ENCODE measurements around the gene KDELR3.

The KDELR3 gene

DNA sequence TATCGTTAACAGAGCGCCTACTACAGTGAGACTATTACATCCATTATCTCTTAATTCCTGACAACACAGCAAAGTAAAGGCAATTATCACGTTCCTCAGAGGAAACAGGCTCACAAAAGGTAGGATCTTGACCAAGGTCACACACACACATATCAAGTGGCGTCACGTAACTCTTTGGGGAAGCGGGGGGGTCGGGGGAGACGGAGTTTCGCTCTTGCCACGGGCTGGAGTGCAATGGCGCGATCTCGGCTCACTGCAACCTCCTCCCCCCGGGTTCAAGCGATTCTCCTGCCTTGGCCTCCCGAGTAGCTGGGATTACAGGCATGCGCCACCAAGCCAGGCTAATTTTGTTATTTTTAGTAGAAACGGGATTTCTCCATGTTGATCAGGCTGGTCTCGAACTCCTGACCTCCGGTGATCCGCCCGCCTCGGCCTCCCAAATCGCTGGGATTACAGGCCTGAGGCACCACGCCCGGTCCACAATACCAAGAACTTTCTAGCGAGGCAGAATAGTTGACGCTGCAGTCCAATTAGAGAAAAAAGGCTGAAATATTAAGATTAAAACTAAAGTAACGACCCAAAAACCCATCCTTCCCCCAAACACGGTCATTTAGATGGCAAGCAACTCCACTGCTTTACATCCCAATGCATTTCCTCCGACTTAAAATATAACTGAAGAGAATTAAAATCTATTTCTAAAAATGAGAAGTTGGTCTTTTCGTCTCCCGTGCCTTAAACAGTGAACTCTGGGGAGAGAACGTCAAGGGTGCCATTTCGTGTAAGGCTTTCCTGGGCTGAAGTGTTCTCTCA, 37.0 kb downstream of the KDELR3 start (continued):
- TF ChIP-seq, protein P1, sequence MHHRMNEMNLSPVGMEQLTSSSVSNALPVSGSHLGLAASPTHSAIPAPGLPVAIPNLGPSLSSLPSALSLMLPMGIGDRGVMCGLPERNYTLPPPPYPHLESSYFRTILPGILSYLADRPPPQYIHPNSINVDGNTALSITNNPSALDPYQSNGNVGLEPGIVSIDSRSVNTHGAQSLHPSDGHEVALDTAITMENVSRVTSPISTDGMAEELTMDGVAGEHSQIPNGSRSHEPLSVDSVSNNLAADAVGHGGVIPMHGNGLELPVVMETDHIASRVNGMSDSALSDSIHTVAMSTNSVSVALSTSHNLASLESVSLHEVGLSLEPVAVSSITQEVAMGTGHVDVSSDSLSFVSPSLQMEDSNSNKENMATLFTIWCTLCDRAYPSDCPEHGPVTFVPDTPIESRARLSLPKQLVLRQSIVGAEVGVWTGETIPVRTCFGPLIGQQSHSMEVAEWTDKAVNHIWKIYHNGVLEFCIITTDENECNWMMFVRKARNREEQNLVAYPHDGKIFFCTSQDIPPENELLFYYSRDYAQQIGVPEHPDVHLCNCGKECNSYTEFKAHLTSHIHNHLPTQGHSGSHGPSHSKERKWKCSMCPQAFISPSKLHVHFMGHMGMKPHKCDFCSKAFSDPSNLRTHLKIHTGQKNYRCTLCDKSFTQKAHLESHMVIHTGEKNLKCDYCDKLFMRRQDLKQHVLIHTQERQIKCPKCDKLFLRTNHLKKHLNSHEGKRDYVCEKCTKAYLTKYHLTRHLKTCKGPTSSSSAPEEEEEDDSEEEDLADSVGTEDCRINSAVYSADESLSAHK (tag by site-specific recombination; IDR thresholded peaks at IDR 0.05), result peak; percentile 30; the same call in 1 of the 2 replicates
- peak; percentile 32 for TF ChIP-seq INSM2 (tag by site-specific recombination; IDR thresholded peaks at IDR 0.05)
- peak; percentile 33; the same call in 1 of the 2 replicates for TF ChIP-seq ZNF561 (tag by site-specific recombination; IDR thresholded peaks at IDR 0.05; ENCODE audit: borderline replicate concordance)
- 0 out of 2 replicates have a peak, but pooled peaks have one; percentile 28 for TF ChIP-seq ZNF324 (tag by site-specific recombination; IDR thresholded peaks at IDR 0.05)
- TF ChIP-seq ZXDB (tag by site-specific recombination; IDR thresholded peaks at IDR 0.05), result peak; percentile 70
- TF ChIP-seq, protein P2, sequence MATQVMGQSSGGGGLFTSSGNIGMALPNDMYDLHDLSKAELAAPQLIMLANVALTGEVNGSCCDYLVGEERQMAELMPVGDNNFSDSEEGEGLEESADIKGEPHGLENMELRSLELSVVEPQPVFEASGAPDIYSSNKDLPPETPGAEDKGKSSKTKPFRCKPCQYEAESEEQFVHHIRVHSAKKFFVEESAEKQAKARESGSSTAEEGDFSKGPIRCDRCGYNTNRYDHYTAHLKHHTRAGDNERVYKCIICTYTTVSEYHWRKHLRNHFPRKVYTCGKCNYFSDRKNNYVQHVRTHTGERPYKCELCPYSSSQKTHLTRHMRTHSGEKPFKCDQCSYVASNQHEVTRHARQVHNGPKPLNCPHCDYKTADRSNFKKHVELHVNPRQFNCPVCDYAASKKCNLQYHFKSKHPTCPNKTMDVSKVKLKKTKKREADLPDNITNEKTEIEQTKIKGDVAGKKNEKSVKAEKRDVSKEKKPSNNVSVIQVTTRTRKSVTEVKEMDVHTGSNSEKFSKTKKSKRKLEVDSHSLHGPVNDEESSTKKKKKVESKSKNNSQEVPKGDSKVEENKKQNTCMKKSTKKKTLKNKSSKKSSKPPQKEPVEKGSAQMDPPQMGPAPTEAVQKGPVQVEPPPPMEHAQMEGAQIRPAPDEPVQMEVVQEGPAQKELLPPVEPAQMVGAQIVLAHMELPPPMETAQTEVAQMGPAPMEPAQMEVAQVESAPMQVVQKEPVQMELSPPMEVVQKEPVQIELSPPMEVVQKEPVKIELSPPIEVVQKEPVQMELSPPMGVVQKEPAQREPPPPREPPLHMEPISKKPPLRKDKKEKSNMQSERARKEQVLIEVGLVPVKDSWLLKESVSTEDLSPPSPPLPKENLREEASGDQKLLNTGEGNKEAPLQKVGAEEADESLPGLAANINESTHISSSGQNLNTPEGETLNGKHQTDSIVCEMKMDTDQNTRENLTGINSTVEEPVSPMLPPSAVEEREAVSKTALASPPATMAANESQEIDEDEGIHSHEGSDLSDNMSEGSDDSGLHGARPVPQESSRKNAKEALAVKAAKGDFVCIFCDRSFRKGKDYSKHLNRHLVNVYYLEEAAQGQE (tag by site-specific recombination; IDR thresholded peaks at IDR 0.05), result no peak
- TF ChIP-seq, protein P3, sequence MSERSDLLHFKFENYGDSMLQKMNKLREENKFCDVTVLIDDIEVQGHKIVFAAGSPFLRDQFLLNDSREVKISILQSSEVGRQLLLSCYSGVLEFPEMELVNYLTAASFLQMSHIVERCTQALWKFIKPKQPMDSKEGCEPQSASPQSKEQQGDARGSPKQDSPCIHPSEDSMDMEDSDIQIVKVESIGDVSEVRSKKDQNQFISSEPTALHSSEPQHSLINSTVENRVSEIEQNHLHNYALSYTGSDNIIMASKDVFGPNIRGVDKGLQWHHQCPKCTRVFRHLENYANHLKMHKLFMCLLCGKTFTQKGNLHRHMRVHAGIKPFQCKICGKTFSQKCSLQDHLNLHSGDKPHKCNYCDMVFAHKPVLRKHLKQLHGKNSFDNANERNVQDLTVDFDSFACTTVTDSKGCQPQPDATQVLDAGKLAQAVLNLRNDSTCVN (tag by site-specific recombination; optimal IDR thresholded peaks at IDR 0.05), result peak; percentile 34
- TF ChIP-seq ZNF146 (tag by site-specific recombination; IDR thresholded peaks at IDR 0.05), result no peak
- 0 out of 2 replicates have a peak, but pooled peaks have one; percentile 26 for TF ChIP-seq ZFP37 (tag by site-specific recombination; IDR thresholded peaks at IDR 0.05)
- no peak for TF ChIP-seq ZNF248 (tag by site-specific recombination; IDR thresholded peaks at IDR 0.05)
- TF ChIP-seq ZBTB20 (tag by site-specific recombination; IDR thresholded peaks at IDR 0.05), result no peak
- TF ChIP-seq ZNF629 (tag by site-specific recombination; IDR thresholded peaks at IDR 0.05), result peak; percentile 82
- peak; percentile 70; the same call in 1 of the 2 replicates for TF ChIP-seq YY1 (tag by site-specific recombination; IDR thresholded peaks at IDR 0.05)
- TF ChIP-seq ZSCAN16 (tag by site-specific recombination; IDR thresholded peaks at IDR 0.05), result peak; percentile 42
- no peak for TF ChIP-seq ZNF530 (tag by site-specific recombination; IDR thresholded peaks at IDR 0.05; ENCODE audit: low read depth)
- TF ChIP-seq, protein P4, sequence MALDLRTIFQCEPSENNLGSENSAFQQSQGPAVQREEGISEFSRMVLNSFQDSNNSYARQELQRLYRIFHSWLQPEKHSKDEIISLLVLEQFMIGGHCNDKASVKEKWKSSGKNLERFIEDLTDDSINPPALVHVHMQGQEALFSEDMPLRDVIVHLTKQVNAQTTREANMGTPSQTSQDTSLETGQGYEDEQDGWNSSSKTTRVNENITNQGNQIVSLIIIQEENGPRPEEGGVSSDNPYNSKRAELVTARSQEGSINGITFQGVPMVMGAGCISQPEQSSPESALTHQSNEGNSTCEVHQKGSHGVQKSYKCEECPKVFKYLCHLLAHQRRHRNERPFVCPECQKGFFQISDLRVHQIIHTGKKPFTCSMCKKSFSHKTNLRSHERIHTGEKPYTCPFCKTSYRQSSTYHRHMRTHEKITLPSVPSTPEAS (tag by site-specific recombination; IDR thresholded peaks at IDR 0.05), result 0 out of 2 replicates have a peak, but pooled peaks have one; percentile 41
- no peak for TF ChIP-seq GLIS1 (tag by site-specific recombination; IDR thresholded peaks at IDR 0.05)
- TF ChIP-seq, protein P5, sequence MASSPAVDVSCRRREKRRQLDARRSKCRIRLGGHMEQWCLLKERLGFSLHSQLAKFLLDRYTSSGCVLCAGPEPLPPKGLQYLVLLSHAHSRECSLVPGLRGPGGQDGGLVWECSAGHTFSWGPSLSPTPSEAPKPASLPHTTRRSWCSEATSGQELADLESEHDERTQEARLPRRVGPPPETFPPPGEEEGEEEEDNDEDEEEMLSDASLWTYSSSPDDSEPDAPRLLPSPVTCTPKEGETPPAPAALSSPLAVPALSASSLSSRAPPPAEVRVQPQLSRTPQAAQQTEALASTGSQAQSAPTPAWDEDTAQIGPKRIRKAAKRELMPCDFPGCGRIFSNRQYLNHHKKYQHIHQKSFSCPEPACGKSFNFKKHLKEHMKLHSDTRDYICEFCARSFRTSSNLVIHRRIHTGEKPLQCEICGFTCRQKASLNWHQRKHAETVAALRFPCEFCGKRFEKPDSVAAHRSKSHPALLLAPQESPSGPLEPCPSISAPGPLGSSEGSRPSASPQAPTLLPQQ (tag by site-specific recombination; IDR thresholded peaks at IDR 0.05), result peak; percentile 42; the same call in 1 of the 2 replicates
- TF ChIP-seq ZNF398 (tag by site-specific recombination; IDR thresholded peaks at IDR 0.05), result peak; percentile 42; the same call in 1 of the 2 replicates
- TF ChIP-seq MZF1 (tag by site-specific recombination; IDR thresholded peaks at IDR 0.05; ENCODE audit: borderline replicate concordance), result no peak
- 0 out of 2 replicates have a peak, but pooled peaks have one; percentile 38 for TF ChIP-seq ZEB2 (tag by site-specific recombination; IDR thresholded peaks at IDR 0.05)
- TF ChIP-seq ZIC2 (tag by site-specific recombination; IDR thresholded peaks at IDR 0.05), result no peak
- TF ChIP-seq KLF8 (tag by site-specific recombination; IDR thresholded peaks at IDR 0.05), result peak; percentile 15; the same call in 1 of the 2 replicates
- TF ChIP-seq KLF16 (tag by site-specific recombination; IDR thresholded peaks at IDR 0.05), result peak; percentile 70

Data from HEK293 (cell line).